Measurements from ENCODE around the gene RABAC1. TPM values are rescaled to one million over a fixed set of nuclear protein-coding genes. Genes with fewer than 3 reads are reported as not detected.

RABAC1 gene
- total RNA-seq, 4 donors from 2014 or later: 168 to 206 (median 199) TPM

DNA sequence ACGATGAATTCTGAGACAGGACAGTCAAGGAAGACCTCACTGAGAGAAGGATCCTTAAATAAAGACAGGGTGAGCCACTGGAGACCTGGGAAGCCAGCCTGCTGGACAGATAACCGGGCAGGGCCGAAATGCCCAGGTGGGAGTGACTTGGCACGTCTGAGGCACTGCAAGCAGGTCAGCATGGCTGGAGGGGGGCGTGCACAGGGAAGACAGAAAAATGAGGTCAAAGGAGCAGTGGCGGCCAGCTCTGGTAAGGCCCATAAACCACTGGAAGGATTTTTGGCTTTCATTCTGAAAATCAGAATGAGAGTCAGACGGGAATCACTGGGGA is 40.7 kb upstream of the RABAC1 start:
- Histone ChIP-seq H3K4me3 (no peak overlapping the region), H3K9me3 (no peaks in the 10 kb centered on the region), H3K27me3 (peaks cover 3 to 71% of the 10 kb centered on the region in 2 donors), H3K36me3 (peaks cover 0 to 27% (median 2%) of the 10 kb centered on the region in 3 donors), H3K4me1 (peaks cover 0 to 19% (median 2%) of the 10 kb centered on the region in 4 donors), H3K27ac (no peak overlapping the region)
- WGBS, 2 donors: 74 to 75% methylated on average over 7 of the region's 7 CpGs
- no peak for TF ChIP-seq EP300 (IDR thresholded peaks at IDR 0.05)
- TF ChIP-seq, protein P1, sequence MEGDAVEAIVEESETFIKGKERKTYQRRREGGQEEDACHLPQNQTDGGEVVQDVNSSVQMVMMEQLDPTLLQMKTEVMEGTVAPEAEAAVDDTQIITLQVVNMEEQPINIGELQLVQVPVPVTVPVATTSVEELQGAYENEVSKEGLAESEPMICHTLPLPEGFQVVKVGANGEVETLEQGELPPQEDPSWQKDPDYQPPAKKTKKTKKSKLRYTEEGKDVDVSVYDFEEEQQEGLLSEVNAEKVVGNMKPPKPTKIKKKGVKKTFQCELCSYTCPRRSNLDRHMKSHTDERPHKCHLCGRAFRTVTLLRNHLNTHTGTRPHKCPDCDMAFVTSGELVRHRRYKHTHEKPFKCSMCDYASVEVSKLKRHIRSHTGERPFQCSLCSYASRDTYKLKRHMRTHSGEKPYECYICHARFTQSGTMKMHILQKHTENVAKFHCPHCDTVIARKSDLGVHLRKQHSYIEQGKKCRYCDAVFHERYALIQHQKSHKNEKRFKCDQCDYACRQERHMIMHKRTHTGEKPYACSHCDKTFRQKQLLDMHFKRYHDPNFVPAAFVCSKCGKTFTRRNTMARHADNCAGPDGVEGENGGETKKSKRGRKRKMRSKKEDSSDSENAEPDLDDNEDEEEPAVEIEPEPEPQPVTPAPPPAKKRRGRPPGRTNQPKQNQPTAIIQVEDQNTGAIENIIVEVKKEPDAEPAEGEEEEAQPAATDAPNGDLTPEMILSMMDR (IDR thresholded peaks at IDR 0.05): no peak
- no peak for TF ChIP-seq POLR2A (IDR thresholded peaks at IDR 0.05)
- DNase-seq (ENCODE audit: low spot score in 2 of 2): no peak

DNA sequence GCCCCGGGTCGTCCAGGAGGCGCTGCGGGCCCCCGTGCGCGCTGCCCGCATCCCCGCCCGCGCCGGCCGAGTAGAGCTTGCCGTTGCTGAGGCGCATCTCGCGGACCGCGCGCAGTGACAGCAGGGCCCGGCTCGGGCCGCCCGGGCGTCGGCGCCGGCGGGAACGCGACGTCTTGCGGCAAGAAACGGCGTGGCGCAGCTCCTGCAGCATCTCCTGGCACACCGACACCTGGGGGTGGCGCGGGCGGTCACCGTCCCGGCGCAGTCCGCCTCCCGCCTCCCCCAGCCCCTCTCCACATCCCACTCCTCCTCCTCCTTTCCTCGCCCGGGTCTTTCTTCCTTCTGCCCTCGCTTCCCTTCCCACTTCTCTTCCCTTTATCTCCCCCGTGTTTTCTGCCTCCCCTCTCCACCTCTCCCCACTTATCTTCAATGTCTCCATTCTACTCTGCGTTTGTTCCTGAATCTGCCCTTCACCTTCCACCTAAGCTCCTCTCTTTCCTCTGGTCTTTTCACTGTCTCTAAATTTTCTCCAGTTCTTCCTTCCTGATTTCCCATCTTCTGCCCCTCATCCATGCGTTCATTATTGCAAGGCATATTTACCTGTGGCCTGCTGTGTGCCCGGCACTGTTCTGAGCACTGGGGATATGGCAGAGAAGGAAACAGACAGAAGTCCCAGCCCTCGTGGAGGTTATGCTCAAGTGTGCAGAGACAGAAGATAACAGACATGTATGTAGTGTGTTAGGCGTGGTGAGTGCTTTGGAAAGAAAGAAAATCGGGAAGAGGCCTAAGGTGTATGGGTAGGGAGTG is 40.2 kb upstream of the RABAC1 start:
- Histone ChIP-seq H3K9me3 (no peaks in the 10 kb centered on the region), H3K27me3 (peaks cover 3 to 76% of the 10 kb centered on the region in 2 donors), H3K27ac (no peak overlapping the region), H3K4me1 (peaks cover 0 to 21% (median 2%) of the 10 kb centered on the region in 4 donors), H3K4me3 (no peak overlapping the region), H3K36me3 (peaks cover 0 to 27% (median 2%) of the 10 kb centered on the region in 3 donors)
- no peak for DNase-seq (ENCODE audit: low spot score in 2 of 2)
- 13 to 26% methylated on average over 19 to 42 of the region's 55 CpGs for WGBS, 2 donors
- TF ChIP-seq EP300 (IDR thresholded peaks at IDR 0.05) (no peak), POLR2A (IDR thresholded peaks at IDR 0.05) (no peak)
- TF ChIP-seq, protein P1 (IDR thresholded peaks at IDR 0.05): no peak

DNA sequence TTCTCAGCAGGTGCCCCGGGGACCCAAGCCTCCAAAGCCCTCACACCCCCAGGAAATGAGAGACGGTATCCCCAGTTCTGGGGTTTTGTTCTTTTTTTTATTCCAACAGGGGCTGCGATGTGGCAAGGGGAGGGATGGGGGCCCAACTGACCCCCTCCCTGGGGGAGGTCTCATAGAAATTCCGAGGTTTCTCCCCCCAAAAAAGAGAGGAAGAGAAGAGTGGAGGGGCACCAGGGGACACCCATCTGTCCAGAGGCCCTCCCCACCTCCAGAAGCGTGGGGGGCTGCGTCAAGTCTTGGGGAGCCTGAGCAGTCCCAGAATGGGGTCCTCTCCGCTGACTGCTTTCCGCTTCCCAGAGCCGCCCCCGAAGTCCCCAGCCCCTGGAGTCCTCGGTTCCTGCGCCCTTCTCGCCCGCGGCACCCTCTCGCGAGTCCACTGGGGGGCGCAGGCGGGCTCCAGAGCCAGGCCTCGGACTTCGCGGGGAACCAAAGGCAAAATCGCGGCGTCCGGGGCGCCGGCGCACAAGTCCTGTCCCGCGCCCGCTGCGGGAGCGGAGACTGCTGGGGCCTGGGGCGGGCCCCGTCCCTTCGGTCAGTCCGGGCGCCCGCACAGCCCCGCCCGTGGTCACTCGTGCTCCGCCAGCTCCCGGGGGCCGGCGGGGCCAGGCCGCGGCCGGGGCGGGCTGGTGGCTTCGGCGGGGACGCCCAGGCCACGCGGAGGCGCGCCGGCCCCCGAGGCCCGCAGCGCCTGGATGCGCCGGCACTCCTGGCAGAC is 39.3 kb upstream of the RABAC1 start:
- H3K4me1 ChIP-seq: peaks cover 0 to 29% (median 8%) of the 10 kb centered on the region in 4 donors
- peaks cover 3 to 85% of the 10 kb centered on the region in 2 donors for H3K27me3 ChIP-seq
- no peaks in the 10 kb centered on the region for H3K9me3 ChIP-seq
- TF ChIP-seq POLR2A (IDR thresholded peaks at IDR 0.05): no peak
- TF ChIP-seq, protein P1 (IDR thresholded peaks at IDR 0.05): peak in 4 of 5 experiments; percentile 18 to 34 (median 28)
- DNase-seq (ENCODE audit: low spot score in 2 of 2): no peak
- WGBS, 2 donors: 5 to 16% methylated on average over 7 to 28 of the region's 64 CpGs
- no peak overlapping the region for H3K4me3 ChIP-seq
- H3K36me3 ChIP-seq: peaks cover 0 to 23% (median 2%) of the 10 kb centered on the region in 3 donors
- no peak overlapping the region for H3K27ac ChIP-seq

DNA sequence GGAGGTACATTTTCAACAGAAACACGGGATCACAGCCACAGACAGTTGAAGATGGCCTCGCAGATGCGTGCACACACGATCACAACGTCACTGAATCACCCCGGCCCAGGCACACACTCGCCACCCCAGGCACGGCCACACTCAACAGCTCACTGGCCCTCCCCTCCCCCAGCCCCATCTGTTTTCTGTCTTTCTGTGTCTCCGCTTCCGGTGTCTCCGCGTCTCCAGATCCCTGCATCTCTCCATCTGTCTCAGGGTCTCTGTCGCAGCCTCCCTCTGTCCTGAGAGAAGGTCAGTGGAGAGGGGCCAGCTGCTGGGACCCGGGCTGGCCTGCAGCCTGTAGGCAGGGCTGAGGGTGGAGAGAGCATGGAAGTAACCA is 38.7 kb upstream of the RABAC1 start:
- no peak overlapping the region for H3K27ac ChIP-seq
- peaks cover 0 to 30% (median 8%) of the 10 kb centered on the region in 4 donors for H3K4me1 ChIP-seq
- H3K4me3 ChIP-seq: no peak overlapping the region
- peaks cover 0 to 17% (median 2%) of the 10 kb centered on the region in 3 donors for H3K36me3 ChIP-seq
- TF ChIP-seq, protein P1 (IDR thresholded peaks at IDR 0.05): no peak
- DNase-seq (ENCODE audit: low spot score in 2 of 2): no peak
- peaks cover 3 to 91% of the 10 kb centered on the region in 2 donors for H3K27me3 ChIP-seq
- WGBS, 2 donors: 4 to 6% methylated on average over 11 to 14 of the region's 14 CpGs
- H3K9me3 ChIP-seq: no peaks in the 10 kb centered on the region

Data from tibial nerve (tissue), 4 donors.